H1 (cell line): ENCODE measurements around the gene EPHA6.
A peak's percentile ranks its signal among the peaks of the same experiment; 100 is the strongest.

Experiments used
- CEBPB ChIP-seq: IDR thresholded peaks from 2 replicates; pipeline ENCODE4 v1.6.1; 2012; ENCODE audit warnings: low read depth, low read length
- CREB1 ChIP-seq: IDR thresholded peaks from 2 replicates; pipeline ENCODE4 v1.6.1; 2012; ENCODE audit warnings: inconsistent platforms
- EZH2 ChIP-seq: fragments of 200-600 bp; sonication (generic); IDR thresholded peaks from 2 replicates; pipeline ENCODE4 v1.7.1; 2012; ENCODE audit warnings: low read depth, mild to moderate bottlenecking, moderate library complexity, low read length, inconsistent platforms; ENCODE audit not compliant: severe bottlenecking
- PHF8 ChIP-seq: fragments of 200-600 bp; sonication (generic); conservative IDR thresholded peaks from 2 replicates; pipeline ENCODE4 v1.7.1; 2012; ENCODE audit warnings: low read depth, mild to moderate bottlenecking, inconsistent platforms, low read length, moderate library complexity
- POLR2A ChIP-seq, 2 experiments: IDR thresholded peaks; 1 replicate in 1 of 2; 2 replicates in 1 of 2; pipeline ENCODE4 v1.6.1; 2011; ENCODE audit warnings: low read depth in 2 of 2, low read length in 2 of 2, mild to moderate bottlenecking in 2 of 2; ENCODE audit errors: control extremely low read depth in 1 of 2
- POLR2AphosphoS5 ChIP-seq: IDR thresholded peaks from 2 replicates; pipeline ENCODE4 v1.6.1; 2011; ENCODE audit warnings: low read depth, low read length
- SAP30 ChIP-seq: fragments of 300-600 bp; sonication (generic); IDR thresholded peaks from 2 replicates; pipeline ENCODE4 v1.7.1; 2012; ENCODE audit warnings: low read length, moderate library complexity, mild to moderate bottlenecking, inconsistent platforms; ENCODE audit not compliant: insufficient read depth, insufficient replicate concordance
- SIRT6 ChIP-seq: IDR thresholded peaks from one replicate; pipeline ENCODE4 v1.7.1; 2012; ENCODE audit warnings: low read length, inconsistent platforms
- SUZ12 ChIP-seq: fragments of 200-600 bp; sonication (generic); IDR thresholded peaks from 2 replicates; pipeline ENCODE4 v1.6.1; 2012; ENCODE audit warnings: mild to moderate bottlenecking, inconsistent platforms, low read length, moderate library complexity, mixed read lengths
- TAF1 ChIP-seq: IDR thresholded peaks from 2 replicates; pipeline ENCODE4 v1.6.1; 2011; ENCODE audit warnings: mild to moderate bottlenecking, low read depth, low read length
- TCF12 ChIP-seq: IDR thresholded peaks from 2 replicates; pipeline ENCODE4 v1.6.1; 2011; ENCODE audit warnings: low read depth, mild to moderate bottlenecking, low read length
- YY1 ChIP-seq: IDR thresholded peaks from 2 replicates; pipeline ENCODE4 v1.6.1; 2011; ENCODE audit warnings: low read depth, mild to moderate bottlenecking, low read length
- TF ChIP-seq, protein P1 (sequence below), 3 experiments: IDR thresholded peaks; 1 replicate in 2 of 3; 2 replicates in 1 of 3; pipeline versions ENCODE4 v1.5.1 to v1.6.1; 2011; ENCODE audit warnings: low read length in 3 of 3, mild to moderate bottlenecking in 3 of 3, inconsistent platforms in 2 of 3, low read depth in 1 of 3, moderate library complexity in 1 of 3; ENCODE audit not compliant: insufficient read depth in 1 of 3; ENCODE audit errors: control extremely low read depth in 1 of 3
- TF ChIP-seq, protein P2 (sequence below): IDR thresholded peaks from 2 replicates; pipeline ENCODE4 v1.6.1; 2012; ENCODE audit warnings: inconsistent platforms

DNA sequence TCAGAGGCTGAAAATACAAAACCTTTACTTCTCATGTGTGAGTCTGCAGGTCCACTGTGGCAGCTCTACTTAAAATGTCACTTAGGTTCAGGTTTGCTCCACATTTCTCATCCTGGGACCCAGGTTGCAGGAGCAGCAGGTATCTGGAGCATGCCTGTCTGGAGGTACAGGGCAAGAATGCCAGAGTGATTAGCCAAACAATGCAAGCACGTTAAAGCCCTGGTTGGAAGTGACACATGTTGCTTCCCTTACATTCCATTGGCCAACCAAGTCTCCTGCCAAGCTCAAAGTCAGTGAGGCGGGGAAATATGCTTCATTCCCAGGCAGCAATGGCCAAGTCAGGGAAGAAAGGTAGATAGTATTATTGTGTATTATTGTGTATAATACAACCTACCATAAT is 873.3 kb downstream of the EPHA6 start:
- no peak for TF ChIP-seq POLR2A (IDR thresholded peaks at IDR 0.05; ENCODE audit: control extremely low read depth in 1 of 2, low read depth in 2 of 2, low read length in 2 of 2)
- TF ChIP-seq EZH2: no peak
- no peak for TF ChIP-seq YY1
- 0 out of 2 replicates have a peak, but pooled peaks have one; percentile 25 for TF ChIP-seq CEBPB
- TF ChIP-seq, protein P1, sequence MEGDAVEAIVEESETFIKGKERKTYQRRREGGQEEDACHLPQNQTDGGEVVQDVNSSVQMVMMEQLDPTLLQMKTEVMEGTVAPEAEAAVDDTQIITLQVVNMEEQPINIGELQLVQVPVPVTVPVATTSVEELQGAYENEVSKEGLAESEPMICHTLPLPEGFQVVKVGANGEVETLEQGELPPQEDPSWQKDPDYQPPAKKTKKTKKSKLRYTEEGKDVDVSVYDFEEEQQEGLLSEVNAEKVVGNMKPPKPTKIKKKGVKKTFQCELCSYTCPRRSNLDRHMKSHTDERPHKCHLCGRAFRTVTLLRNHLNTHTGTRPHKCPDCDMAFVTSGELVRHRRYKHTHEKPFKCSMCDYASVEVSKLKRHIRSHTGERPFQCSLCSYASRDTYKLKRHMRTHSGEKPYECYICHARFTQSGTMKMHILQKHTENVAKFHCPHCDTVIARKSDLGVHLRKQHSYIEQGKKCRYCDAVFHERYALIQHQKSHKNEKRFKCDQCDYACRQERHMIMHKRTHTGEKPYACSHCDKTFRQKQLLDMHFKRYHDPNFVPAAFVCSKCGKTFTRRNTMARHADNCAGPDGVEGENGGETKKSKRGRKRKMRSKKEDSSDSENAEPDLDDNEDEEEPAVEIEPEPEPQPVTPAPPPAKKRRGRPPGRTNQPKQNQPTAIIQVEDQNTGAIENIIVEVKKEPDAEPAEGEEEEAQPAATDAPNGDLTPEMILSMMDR (IDR thresholded peaks at IDR 0.05; ENCODE audit: control extremely low read depth in 1 of 3, insufficient read depth in 1 of 3, low read depth in 1 of 3, low read length in 3 of 3): no peak
- TF ChIP-seq TCF12: no peak
- TF ChIP-seq POLR2AphosphoS5: no peak
- TF ChIP-seq TAF1: no peak
- TF ChIP-seq SAP30: no peak
- TF ChIP-seq PHF8: no peak
- TF ChIP-seq, protein P2, sequence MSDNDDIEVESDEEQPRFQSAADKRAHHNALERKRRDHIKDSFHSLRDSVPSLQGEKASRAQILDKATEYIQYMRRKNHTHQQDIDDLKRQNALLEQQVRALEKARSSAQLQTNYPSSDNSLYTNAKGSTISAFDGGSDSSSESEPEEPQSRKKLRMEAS: peak; percentile 78
- no peak for TF ChIP-seq SUZ12
- TF ChIP-seq CREB1: no peak
- TF ChIP-seq SIRT6: no peak
